Measurements from ENCODE around the gene DGCR6L.
"Not testable (repeated sequence)": the region's sequence is repeated elsewhere in the genome, so short reads cannot be mapped to it uniquely, and the experiment has no call there.

DGCR6L gene

DNA sequence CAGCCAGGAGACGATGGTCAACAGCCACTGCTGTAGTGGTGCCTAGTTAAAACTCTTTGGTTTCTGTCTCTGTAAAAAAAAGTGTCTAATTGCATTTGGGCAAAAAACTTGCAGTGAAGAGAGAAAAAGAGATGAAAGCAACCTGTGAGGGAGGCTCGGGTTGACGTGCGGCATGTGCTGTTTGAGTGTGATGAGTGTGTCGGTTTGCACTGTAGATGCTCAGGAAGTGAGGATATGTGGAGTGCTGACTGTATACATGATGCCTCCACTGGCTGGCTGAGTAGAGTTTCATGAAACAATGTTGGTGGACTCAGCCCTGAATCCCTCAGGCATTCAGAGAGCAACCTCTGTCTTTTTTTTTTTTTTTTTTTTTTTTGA lies 4.3 kb upstream of the DGCR6L start:
- DNase-seq, result no peak

- DNase-seq, result not testable (repeated sequence)
Measured at GRCh38 chr22:20321552-20322211, 1.8 kb upstream of the DGCR6L start.

DNA sequence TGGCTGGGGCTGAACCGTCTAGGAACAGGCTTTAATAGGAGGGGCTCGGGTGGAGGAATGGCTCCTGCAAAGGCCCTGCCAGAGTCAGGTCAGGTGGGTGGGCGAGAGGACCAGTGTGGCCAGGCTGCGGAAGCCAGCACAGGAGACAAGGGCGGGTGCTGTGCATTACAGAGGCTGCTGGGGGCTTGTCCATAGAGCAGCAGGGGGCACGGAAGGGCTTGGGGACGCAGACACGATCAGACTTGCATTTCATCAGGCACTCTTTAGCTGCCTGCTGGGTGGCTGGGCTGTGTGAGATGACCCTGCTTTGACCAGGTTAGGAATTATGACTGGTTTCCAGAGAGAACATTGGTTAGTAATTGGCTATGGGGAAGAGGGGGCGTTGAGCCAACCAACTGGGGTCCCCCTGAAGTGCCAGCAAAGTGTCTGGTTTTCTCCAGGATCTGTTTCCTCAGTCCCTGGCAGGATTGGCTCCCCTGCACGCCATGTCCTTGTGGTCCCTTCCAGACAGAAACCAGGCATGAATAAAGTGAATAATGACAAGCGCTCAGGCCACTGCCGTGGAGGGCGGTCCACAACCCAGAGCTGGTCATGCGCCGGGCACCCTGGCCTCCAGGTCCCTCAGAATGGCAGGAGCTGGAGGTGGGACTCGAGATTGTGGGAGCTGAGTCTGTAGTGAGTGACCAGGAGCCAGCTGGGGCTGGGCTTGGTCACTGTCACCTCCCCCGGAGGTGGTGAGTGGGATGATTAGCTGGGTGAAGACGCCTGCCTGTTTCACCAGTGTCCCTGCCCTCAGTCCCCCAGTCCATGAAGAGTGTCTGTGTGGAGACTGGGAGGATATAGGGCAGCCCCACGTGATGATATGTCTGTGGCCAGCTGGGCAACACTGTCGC lies 1.0 kb upstream of the DGCR6L start:
- not testable (repeated sequence) for DNase-seq

DNA sequence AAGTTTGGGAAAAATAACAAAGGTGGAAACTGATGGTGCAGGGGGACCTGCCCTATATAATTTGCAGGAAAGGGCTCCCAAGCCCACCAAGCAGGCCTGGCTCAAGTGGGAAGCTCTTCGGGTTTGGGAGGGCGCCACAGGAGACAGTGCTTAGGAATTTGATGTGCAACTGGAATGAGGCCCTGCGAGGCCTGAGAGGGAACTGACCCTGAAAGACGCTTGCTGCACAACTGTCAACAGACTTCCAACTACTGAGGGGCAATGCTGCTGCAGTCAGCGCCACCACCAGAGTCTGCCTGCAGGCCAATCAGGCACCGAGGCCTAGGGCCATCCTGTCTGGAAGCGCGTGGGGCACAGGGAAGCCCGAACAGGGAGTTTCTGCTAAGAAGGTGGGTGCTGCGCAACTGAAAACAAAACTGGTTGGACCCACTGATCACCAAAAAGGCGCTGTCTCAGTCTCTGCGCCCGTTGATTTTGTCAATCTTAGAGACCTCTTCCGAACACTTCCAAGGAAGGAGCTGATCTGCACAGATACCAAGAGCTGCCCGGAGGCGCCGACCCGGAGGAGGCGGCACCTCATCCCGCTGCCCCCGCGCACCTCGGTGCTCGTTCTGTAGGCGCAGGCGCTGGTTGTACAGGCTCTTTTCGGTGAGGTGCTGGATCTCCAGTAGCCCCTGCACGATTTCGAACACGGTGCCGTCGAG lies 667 bp downstream of the DGCR6L start:
- DNase-seq, result no peak

GRCh38 chr22:20318043-20318688 lies 1.7 kb downstream of the DGCR6L start:
- not testable (repeated sequence) for DNase-seq

DNA sequence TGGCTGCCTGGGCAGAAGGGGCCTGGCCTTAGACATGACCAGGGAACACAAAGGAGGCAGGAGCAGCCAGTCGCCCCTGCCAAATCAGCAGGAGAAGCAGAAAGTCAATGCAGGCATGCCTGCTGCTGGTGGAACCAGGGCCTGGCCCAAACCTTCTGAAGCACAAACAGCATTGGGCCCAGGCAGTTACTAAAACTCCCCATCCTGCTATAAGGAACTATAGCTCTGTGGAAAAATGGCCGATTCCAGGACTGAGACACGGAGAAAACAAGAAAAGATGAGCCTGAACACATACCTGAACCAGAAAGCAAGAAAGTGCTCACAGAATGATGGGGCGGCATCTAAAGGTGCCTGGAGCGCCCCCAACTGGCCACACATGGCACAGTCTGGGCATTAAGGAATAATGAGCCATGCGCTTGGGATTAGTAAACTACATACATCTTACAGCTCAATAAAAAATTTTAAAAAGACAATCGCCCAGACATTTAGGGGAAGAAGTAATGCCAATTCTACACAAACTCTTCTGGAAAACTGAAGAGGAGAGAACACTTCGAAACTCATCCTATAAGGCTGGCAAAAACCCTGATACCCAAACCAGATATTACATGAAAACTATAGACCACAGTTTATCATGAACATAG lies 2.3 kb downstream of the DGCR6L start:
- DNase-seq, result not testable (repeated sequence)

DNA sequence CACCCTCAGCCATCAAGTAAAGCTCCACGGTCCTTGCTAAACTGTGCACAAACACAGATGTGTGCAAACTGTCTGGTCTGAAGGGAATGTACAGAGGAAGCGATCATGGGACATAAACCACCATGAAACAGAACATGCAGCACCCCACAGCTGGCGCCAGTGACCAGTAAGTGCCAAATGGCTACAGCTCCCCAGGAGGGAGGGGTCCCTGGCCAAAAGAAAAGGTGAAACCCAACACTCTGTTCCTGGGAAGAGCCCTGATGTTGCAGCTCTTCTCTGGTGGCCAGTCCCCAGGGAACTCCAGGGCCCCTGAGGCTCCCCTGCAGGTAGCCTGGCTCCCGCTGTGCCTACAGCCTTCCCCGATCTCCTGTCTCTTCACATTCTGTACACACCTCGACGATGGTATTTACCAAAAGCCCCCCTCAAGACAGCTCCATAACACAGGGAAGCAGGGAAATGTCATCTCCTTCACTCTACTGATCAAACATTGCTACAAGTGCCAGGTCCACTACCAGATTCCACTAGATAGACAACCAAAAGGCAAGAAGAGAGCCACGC lies 2.9 kb downstream of the DGCR6L start:
- no peak for DNase-seq

DNA sequence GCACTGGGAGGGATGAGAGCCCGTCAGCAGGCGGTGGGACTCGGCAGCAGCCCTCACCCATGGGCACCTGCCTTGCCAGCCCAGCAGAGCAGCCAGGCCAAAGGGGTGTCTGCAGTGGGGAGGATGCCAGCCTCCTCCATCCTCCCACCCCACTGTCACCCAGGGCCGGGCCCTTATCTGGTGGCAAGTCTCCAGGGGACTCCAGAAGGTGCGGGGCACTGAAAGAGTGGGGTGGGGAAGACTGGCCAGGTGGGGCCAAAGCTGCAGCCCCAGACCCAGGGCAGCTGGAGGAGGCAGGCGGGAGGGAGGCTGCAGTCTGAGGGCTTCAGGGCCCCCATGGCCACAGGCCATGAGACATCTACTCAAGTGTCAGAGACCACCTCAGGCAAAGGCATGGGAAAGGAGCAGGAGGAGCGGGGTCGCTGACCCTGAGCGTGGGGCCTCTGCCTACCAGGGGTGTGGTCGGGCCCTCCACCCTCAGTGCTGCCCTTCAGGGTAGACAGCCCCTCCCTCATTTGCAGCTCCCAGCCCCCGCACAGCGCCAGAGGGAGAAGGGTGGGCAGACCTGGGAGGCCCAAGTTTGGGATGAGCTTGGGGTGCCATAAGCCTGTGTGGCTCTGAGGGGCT lies 3.5 kb downstream of the DGCR6L start:
- DNase-seq, result no peak

GRCh38 chr22:20315337-20316216 lies 4.3 kb downstream of the DGCR6L start:
- no peak for DNase-seq

DNA sequence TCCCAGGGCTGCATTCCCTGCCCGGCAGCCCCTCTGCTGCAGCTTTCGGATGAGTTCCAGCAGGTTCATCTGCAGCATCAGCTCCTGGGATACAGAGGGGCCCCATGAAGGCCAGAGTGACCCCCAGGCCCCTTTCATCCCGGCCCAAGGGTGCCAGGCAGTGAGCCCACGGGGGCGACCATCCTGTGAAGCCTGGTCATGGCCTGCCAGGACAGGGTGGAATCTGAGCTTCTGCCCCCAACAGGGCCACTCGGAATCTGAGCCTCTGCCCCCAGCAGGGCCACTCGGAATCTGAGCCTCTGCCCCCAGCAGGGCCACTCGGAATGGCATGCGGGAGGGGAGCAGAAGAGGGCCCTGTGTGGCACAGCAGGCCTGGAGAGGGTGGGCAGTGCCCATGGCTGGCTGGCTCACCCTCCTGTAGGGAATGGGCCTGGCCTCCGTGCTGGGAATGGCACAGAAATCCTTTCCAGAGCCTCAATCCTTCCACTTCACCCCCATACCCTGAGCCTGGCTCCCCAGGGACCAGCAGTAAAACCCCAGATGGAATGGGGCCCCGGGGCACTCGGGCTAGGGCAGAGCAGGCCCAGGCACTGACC lies 5.0 kb downstream of the DGCR6L start:
- DNase-seq, result not testable (repeated sequence)

- not testable (repeated sequence) for DNase-seq
Measured at GRCh38 chr22:20314206-20314605, 5.7 kb downstream of the DGCR6L start.

- DNase-seq, result not testable (repeated sequence)
Measured at GRCh38 chr22:20313306-20314077, 6.4 kb downstream of the DGCR6L start.

DNA sequence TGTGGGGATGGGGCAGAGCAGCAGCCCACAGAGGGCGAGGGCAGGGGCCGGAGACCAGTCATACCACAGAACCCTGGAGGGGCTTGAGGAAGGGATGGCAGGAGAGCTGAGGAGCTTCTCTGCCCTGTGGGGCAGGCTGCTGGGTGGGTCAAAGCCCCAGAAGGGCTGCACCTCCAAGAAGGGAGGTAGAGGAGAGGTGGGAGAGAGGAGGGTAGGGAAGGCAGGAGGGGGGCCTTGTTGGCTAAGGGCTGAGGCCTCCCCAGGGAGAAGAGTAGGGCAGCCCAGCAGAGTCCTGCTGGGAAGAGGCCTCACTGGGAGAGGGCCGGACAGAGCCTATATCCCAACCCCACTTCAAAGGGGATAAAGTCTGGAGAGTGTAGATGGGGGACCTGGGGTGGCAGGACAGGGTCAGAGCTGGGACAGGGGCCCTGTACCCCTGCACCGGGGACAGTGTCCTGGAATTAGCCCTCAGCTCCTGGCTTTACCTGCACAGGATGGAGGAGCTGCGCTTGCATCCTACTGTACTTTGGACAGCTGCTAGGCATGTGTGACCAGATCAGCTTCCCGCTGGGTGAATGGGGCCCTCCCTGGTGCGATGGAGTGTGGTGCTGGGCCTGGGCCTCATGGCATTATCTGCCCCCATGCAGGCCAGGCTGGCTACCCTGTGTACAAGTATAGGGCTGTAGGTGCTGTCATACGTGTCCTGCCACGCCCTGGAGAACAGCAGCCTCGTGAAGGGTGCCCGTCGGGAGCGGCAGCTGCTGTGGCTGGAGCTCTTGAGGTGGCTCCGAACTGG lies 7.3 kb downstream of the DGCR6L start:
- DNase-seq, result no peak

DNA sequence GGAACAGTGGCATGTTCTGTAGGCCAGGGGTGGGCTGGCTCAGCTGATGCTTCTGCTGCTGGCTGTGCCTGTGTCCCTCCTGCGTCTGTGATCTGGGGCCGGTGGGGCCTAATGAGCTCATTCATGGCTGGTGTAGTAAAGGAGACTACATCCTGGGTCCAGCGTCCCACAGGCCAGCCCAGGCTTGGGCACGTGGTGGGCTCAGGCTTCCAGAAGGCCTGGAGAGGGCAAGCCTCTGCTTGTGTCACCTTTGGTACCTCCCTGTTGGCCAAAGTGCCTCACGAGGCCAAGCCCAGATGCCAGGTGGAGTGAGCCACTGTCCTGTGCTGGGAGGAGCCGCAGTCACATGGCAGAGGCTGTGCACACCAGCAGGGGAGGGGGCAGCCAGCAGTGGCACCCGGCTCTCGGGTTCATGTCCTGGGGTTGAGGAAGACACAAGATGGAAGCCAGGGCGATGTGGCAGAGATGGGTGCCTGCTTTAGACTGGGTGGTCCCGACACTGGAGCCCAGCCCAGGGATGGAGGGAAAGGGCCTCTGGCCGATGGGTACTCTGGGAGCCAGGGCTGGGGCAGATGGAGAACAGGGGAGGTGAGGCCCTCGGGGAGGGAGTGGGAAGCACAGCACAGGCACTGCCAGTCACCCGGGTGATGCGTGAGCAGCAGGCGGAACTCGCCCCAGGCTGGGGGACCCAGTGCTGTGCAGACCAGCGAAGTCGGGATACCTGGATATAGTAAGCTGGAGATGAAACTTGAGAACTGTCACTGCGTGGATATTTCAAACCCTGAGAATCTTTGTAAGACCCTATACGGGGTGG lies 8.4 kb downstream of the DGCR6L start:
- not testable (repeated sequence) for DNase-seq

GRCh38 chr22:20310773-20311172 lies 9.1 kb downstream of the DGCR6L start:
- not testable (repeated sequence) for DNase-seq

DNA sequence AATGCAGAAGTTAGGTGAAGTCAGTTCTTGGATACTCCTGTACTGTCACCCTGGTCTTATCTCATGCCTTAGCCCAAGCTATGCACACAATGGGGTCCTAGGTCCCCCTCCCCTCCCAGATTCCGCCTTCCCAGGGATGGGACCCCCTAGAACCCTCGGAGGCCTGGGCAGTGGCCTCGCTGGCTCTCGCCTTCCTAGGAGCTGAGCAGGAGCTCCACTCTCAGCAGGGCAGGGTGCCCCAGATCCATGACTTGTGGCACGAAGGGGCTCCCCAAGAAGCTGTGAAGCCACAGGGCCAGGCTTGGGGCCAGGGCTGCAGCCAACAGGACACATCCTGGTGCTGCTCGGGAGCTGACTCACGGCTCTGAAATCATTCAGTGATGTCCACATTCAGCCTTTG lies 9.7 kb downstream of the DGCR6L start:
- DNase-seq, result not testable (repeated sequence)

- DNase-seq, result not testable (repeated sequence)
Measured at GRCh38 chr22:20308806-20309650, 10.8 kb downstream of the DGCR6L start.

Measured in NCI-H1417 treated with DMSO at 0.1 percent for 48 hours (cell line).